Stimulated activated CD8-positive, alpha-beta memory T cell treated with anti-CD3 and anti-CD28 coated beads, Interleukin-12 subunit alpha, Interleukin-12 subunit beta, amount 100 ng/mL, for 4 hours (primary cell): ENCODE measurements around the gene TP73.
A peak's percentile ranks its signal among the peaks of the same experiment; 100 is the strongest.
"Not testable (repeated sequence)": the region's sequence is repeated elsewhere in the genome, so short reads cannot be mapped to it uniquely, and the experiment has no call there.

Source experiments
- DNase-seq: peaks from one replicate; pipeline ENCODE4 v3.0.0-alpha.2; 2020; ENCODE audit warnings: low read depth

The TP73 gene

DNA sequence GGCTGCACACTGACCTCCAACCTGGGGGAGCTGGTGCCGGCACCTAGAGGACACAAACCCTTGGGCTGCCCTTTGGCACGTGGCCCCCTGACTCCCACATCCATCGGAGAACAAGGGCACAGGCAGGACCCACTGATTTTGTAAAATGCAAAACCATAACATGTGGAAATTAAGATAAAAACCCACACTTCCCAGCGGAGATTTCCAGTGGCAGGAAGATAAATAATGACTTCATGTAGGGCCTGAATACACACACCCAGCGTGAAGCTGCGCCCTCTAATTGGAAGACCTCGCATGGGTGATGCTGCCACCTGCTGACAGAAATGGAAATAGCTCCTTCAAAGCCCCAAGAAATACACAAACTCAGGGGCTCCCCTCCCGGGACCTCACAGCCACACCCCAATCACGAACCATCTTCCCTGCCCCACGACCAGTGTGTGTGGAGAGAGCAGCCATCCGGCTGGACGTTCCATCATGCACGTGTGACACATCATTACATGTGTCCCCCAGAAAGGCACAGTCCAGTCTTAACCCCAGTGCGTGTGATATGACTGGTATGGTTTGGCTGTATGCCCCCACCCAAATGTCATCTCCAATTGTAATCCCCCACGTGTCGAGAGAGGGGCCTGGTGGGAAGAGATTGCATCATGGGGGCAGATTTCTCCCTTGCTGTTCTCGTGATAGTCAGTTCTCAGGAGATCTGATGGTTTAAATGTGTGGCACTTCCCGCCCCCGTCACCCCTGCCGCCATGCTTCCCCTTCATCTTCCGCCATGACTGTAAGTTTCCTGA, 33.2 kb upstream of the TP73 start:
- peak; percentile 41 for DNase-seq

DNA sequence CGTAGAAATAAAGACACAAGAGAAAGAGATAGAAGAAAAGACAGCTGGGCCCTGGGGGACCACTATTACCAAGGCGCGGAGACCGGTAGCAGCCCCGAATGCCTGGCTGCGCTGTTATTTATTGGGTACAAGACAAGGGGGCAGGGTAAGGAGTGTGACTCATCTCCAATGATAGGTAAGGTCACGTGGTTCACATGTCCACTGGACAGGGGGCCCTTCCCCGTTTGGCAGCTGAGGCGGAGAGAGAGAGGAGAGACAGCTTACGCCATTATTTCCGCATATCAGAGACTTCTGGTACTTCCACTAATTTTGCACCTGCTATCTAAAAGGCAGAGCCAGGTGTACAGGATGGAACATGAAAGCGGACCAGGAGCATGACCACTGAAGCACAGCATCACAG, 31.6 kb upstream of the TP73 start:
- DNase-seq, result no peak

DNA sequence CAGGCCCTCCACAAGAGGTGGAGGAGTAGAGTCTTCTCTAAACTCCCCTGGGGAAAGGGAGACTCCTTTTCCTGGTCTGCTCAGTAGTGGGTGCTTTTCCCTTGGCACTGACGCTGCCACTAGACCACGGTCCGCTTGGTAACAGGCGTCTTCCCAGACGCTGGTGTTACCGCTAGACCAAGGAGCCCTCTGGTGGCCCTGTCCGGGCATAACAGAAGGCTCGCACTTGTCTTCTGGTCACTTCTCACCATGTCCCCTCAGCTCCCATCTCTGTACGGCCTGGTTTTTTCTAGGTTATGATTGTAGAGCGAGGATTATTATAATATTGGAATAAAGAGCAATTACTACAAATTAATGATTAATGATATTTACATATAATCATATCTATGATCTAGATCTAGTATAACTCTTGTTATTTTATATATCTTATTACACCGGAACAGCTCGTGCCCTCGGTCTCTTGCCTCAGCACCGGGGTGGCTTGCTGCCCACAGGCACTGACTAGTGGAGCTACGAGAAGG, 31.1 kb upstream of the TP73 start:
- not testable (repeated sequence) for DNase-seq

DNA sequence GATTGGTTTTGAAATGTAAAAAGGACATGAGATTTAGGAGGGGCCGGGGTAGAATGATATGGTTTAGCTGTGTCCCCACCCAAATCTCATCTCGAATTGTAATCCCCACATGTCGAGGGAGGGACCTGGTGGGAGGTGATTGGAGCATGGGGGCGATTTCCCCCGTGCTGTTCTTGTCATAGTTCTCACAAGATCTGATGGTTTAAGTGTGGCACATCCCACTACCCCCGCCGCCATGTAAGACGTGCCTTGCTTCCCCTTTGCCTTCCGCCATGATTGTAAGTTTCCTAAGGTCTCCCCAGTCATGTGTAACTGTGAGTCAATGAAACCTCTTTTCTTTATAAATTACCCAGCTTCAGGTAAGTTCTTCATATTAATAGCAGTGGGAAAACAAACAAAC, 30.2 kb upstream of the TP73 start:
- not testable (repeated sequence) for DNase-seq

DNA sequence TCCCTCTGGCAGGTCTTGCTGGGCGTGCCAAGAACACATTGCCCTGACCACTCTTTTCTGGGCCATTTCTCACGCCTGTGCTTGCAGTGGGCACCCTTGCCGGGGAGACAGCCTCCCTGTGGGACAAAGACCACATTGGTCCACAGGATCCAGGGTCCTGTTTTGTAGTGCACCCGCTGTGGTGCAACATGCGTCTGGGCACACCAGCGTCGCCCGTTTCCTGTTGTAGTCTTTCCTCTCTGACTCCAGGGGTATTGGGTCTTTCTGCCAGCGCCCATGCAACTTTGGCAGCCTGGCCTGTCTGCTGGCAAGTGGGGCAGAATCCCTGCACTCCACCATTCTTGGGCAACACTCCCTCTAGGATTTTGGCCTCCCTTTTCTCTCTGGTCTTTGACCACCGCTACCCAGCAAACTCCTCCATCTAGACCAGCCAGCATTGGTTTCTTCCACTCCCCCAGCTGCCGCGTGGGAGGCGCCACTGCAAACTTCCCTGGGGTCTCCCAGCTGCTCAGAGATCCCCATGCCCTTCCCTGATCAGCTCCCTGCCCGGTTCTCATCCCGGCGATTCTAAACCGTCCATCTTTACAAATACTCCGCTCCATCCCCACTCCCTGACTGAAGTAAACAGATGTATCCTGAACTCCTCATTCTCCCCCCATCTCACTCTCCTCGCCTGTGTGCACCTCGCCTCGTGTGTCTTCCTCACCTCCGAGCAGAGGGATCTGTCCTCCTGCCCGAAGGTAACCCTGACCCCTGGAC, 28.7 kb upstream of the TP73 start:
- no peak for DNase-seq

DNA sequence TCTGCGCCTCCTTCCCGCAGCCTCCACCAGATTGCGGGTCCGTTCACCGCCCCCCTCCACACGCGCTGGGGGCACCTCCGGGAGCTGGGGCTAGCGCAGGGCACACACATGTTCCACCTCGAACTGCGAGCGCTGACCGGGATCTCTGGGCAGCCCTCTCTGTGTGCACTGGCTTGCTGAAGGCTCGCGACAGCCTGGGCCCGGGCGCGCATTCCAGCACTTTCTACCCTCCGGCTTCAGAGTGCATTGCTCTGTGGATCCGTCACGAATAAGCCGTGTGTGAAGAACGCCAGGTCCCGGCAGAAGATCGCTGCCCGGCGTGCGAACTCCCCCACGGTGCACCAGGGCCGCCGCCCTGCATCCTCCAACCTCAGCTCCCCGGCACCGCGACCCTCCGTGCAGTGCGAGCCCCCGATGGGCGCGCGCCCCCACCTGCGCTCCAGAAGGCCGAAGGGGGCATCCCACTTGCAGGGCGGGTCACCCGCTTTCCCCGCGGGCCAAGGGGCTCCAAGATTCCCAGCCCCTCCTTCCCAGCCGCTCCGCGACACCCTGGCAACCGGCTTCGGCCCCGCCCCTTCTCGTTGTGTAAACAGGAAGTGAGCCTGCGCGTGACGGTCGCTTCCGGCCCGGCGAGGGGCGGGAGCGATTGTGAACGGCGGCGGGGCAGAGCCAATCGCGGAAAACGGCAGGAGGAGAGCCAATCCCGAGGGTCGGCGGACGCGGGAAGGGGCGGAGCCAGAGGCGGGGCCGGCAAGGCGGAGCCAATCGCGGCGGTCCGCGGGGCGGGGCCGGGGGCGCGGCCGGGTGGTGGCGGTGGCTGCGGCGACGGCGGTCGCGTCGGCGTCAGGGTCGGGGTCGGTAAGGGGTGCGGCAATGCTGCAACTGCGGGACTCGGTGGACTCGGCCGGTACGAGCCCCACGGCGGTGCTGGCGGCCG, 27.8 kb upstream of the TP73 start, which contains the start of gene TPRG1L:
Gene TPRG1L (plus strand): TSS at position 816 of the 937 bp plus-strand sequence. CDS start 58 bp downstream, at position 874.
- DNase-seq, result peak; percentile 98

DNA sequence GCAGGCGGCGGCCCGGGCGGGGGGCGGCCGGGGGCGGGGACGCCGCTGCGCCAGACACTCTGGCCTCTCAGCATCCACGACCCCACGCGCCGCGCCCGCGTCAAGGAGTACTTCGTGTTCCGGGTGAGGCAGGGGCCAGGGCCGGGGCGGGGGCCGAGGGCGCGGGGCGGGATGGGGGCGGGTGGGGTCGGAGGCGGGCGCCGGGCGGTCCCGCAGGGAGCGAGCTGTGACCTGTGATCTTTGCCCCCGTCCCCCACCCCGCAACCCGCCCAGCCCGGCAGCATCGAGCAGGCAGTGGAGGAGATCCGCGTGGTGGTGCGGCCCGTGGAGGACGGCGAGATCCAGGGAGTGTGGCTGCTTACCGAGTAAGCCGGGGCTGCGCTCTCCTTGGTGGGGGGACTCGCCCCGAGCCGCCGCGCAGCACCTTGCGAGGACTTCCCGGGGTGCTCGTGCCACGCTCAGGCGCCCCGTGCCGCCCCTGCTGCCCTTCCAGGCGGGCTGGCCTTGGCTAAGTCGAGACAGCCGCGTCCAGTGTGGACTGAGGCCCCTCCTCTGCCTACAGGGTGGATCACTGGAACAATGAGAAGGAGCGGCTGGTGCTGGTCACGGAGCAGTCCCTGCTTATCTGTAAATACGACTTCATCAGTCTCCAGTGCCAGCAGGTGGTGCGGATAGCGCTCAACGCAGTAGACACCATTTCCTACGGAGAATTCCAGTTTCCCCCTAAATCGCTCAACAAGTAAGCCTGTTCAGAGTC, 27.0 kb upstream of the TP73 start:
- DNase-seq, result no peak

DNA sequence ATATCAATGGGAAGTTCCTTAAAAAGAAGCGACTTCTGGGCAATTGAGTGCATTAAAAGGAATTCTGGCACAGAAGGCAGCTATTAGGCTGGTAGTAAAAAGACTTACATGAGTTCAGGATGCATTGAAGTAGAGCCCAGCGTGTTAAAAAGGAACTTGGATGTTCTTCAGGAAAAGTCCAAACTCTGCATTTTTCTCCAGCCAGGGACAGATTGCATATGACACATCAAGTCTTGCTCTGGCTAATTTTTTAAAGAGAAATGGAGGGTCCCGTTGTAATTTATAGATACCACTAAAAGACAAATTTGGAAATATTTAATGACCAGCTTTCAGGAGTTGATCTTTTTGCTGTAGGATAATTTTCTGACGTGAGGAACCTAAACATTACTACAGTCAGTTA, 26.3 kb upstream of the TP73 start:
- DNase-seq, result no peak

DNA sequence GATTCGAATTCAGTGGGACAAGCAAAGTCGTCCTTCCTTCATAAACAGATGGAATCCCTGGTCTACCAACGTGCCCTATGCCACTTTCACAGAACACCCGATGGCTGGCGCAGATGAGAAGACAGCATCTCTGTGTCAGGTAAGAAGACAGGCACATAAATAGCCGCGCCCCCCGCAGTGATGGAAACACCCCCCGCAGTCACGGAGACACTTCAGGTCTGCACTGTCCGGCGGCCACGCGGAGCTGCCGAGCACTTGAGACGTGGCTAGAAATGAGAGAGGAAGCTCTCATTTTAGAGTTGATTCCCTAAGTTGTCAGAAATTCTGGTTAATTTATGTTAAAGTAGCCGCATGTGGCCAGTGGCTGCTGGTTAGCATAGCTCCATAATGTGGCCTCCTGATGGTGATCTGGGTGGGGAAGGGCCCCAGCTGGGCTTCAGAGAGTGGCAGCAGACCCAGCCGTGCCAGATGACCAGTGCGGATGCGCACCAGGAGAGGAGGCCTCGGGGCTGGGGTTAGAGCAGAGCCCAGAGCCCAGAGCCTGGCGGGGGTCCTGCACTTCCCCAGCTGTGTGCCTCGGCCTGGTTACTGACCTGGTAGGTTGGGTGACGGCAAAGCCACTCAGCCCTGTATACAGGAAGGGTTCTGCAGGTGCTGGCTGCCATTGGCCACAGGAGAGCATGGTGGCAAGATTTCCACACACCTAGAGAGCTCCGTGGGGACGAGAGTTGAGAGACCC, 24.6 kb upstream of the TP73 start:
- DNase-seq, result no peak

DNA sequence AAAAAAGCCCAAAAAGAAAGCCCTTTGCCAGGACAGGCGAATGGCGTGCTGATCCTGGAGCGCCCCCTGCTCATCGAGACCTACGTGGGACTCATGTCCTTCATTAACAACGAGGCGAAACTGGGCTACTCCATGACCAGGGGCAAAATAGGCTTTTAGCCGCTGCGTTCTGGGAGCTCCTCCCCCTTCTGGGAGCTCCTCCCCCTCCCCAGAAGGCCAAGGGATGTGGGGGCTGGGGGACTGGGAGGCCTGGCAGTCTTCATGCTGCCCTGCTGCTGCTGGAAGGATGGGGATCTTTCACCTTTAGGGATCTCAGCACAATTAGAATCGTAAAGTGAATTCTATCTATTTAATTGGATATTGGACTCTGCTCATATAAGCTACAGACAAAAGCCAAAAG, 23.9 kb upstream of the TP73 start:
- DNase-seq, result no peak

DNA sequence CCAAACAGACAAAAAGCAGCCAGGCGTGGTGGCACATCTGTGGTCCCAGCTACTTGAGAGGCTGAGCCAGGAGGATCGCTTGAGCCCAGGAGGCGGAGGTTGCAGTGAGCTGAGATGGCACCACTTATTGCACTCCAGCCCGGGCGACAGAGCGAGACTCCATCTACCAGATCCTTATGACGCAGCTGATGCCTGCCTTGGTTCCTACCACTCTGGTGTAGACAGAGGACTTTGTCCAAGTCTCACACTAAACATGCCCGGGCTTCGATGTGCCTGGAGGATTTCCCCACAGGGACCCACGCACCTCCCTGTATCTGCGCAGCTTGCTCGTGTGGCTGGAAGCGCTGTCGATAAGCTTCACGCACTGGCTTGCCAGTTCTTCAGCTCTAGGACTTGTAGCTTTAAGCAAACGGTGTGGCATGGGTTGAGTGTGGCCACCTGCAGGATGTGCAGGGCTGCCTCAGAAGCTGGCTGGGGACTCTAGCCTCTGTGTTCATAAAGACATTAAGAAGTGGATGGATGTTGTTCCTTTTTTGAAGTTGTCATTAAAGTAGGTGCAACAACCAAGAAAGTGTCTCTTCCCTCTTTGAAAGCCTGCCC, 22.7 kb upstream of the TP73 start:
- DNase-seq, result no peak

DNA sequence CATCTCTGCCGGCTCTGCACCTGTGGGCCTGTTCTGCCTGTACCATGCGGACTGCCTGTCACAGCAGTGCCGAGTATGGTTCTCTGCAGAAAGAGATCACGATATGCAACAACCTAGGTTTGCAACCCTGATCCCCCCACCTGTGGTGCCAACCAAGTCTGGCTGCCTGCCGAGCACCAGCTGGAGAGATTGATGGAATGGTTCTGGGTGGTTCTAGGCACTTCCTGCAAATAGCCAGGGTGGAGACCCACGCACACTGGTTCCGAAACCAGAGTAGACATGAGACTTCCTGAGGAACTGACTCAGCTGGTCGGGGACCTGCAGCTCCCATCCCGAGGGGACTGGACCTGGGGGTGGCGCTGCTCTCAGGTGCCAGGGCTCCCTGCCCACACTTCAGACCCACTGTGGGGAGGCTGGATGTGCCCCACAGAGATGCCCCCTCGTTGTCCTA, 22.1 kb upstream of the TP73 start:
- DNase-seq, result no peak

DNA sequence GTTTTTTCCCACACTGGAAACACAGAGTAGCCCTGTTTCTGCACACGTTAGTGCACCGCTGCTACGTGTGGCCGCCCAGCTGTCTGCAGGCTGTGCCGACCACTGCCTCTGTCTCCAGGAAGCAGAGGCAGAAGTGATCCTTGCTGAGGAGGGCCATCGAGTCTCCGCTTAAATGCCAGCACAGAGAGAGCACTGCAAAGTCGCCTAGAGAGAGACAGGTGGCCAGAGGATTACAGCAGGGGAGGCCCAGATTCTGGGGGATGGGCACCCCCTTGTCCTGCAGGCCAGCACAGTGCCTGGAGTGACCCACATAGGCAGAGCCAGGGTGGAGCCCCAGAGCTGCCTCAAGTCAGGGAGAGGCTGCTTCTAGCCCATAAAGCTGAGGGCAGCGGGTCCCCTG, 21.4 kb upstream of the TP73 start:
- DNase-seq, result no peak

DNA sequence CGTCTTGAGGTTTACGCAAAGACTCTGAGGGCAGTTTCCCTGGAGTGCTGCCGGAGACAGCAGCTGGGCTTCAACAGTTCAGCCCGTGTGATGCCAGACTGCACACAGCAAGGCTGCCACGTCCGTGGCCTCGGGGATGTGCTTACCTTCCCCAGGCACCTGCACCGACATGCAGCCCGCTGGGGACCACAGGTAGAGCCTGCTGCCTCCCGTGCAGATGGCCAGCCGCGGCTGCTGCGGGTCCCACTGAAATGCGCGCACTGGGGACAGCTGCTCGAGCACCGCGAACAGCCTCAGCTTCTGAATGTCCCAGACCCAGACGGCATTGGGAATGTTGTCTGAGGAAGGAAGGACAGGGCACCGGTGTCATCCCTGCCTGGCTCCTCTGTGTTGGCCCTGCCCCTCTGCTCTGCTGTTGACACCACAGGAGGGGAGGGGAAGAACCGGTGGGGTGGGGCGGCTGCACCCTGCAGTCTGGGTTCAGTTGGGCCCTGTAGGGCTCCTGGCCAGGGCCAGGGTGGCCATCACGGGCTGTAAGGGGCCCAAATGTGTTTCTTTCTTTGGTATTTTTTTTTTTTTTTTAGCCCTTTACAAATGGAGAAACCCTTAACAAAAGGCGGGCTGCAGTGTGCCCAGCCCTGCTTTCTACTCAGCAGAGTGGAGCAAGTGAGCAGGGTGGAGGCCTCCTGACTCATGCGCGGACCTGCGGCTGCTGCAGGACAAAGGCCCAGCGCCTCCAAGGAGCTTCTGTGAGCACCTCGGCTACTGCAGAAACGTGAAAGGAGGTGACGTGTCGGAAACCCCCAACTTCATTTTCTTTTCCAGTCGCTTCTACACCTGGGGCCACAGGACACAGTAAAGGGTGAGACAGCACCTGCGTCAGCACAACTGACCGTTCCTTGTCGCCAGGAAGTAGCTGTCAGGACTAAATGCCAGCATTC, 20.7 kb upstream of the TP73 start:
- DNase-seq, result no peak

DNA sequence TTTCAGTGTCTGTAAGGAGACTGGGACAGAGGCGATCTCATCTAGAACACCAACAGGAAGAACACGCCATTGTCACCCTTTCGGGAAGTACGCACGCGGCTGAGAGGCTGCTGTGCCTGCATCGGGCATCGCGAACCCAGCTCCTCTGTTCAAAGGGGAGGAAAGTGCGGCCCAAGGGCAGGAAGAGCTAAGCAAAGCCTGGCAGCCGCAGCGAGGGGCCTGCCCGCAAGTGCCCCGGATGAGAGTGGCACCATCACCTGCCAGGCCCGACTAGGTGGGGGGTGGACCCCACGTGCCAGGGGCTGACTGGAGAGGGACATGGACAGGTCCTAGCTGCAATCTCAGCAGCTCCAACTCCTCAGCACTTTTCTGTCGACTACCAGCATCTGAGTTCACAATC, 20.0 kb upstream of the TP73 start:
- DNase-seq, result no peak

DNA sequence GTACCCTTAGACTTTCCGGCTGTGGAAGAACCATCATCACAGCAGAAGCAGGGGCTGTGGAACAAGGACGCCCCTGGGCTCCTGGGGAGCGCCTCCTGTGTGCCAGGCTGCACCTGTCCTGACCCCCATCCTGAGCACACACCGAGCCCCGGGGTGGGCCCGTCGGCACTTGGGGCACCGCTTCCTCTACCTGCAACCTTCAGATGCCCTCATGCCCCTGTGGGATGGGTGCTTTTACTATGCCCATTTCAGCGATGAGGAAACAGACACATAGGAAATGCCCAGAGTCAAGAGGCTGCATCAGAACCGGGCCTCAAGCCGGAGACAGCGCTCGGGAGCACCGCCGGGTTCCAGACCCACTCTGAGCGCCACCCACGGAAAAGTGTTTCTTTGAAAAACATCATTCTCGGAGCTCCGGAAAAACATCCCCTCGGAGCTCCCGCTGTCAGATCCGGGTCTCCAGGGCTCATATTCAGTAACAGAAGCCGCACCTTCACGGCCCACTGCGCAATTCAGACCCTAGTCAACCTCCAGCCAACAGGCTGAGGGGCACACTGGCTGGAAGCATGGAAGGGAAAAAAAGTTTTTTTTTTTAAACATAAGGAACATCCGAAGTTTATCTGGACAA, 19.5 kb upstream of the TP73 start:
- DNase-seq, result no peak

DNA sequence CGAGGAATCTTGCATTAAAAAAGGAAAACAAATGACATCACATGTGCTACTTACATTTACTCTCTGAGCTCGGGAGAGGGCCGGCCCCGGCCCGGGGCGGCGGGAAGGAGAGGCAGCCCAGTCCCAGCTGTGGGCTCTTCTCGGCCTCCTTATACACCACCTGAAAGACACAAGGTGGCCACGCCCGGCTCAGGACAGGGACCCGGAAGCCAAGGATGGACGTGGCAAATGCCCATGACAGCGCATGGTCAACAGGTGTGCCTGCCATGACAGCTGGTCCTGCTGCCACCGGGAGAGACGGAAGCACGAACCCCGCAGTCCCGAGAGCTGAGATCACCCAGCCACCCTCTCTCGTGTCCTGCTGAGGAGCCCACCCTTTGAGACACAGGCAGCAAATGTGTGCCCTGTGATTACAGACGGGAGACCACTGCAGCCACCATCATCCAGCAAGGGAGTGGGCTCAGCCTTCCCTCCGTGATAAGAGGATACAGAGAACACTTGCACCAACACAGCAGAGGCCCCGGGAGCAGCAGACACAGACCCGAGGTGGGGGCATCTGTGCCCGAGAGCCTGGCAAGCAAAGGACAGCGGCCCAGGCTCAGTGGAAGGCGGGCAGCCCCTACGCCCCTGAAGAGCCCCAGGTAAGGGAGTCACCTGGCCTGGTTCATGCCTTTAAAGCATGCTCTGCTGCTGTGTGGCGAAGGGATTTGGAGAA, 18.8 kb upstream of the TP73 start:
- DNase-seq, result no peak
